ENCODE results near the gene ANKRD33B. TPM values are rescaled to one million over a fixed set of nuclear protein-coding genes. Genes with fewer than 3 reads are reported as not detected.

Gene ANKRD33B
- total RNA-seq, 1 experiment from 2014 or later = 14.9 TPM

- Histone ChIP-seq H3F3A (ENCODE audit: low read length, unreplicated experiment) (no peaks in the 10 kb centered on the region), H2AFZ (ENCODE audit: low read length) (no peak overlapping the region), H3K9ac (ENCODE audit: low read length) (no peak overlapping the region), H4K20me1 (ENCODE audit: low read length) (peaks cover 7% of the 10 kb centered on the region; the same call in 1 of the 2 replicates), H3K27me3 (ENCODE audit: low read length) (no peaks in the 10 kb centered on the region), H3K36me3 (ENCODE audit: low read depth, low read length) (no peaks in the 10 kb centered on the region), H3K4me2 (ENCODE audit: low read length) (no peak overlapping the region), H3K79me2 (ENCODE audit: low read length) (peaks cover 17% of the 10 kb centered on the region), H3K27ac (ENCODE audit: low read length) (no peak overlapping the region), H3K4me3 (ENCODE audit: low read length) (no peak overlapping the region), H3K9me2 (replicated peaks; ENCODE audit: low read length) (no peaks in the 10 kb centered on the region), H3K9me3 (ENCODE audit: low read length) (no peaks in the 10 kb centered on the region), H3K4me1 (ENCODE audit: insufficient read depth, low read length) (peaks cover 17% of the 10 kb centered on the region)
- ChIA-PET CTCF (no interaction called here), POLR2A (ENCODE audit: unreplicated experiment) (interaction anchor here (0.6 kb wide), 1 partner anchor 135 kb away, joined by 3 read pairs; no protein-coding TSS in a partner anchor)
- TF ChIP-seq EZH2 (IDR thresholded peaks at IDR 0.05; ENCODE audit: low read length, unreplicated experiment) = no peak
- TF ChIP-seq EZH2phosphoT487 (IDR thresholded peaks at IDR 0.05; ENCODE audit: borderline replicate concordance, low read length) = no peak
- no peak for TF ChIP-seq CTCF (conservative IDR thresholded peaks at IDR 0.05; ENCODE audit: low read depth, low read length)
- intact Hi-C loops (cut with micrococcal nuclease) = no loop called here
- BruUV-seq (replicated peaks) = no TSS peak
- ATAC-seq (no peak), DNase-seq (no peak)
Observed at GRCh38 chr5:10577371-10578292, 13.8 kb downstream of the ANKRD33B start.

DNA sequence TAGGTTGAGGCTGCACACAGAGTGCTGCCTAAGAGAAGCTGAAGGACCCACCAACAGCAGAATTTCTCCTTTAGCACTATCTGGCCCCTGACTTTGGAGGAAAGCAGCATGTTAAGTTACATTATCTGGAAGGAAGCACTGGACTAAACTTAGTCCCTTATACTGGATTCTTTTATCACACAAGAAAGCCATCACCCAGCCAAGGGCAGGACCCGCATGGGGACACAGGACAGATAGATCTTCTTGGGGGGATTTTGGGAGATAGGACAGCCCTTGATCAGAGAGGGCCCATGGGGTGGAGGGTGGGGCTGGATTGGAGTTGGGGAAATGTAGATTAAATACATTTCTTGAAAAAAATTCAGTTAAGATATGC lies 14.4 kb downstream of the ANKRD33B start:
- Histone ChIP-seq H3K4me3 (ENCODE audit: low read length) (no peak overlapping the region), H3K9me3 (ENCODE audit: low read length) (no peaks in the 10 kb centered on the region), H4K20me1 (ENCODE audit: low read length) (peaks cover 6% of the 10 kb centered on the region; the same call in 1 of the 2 replicates), H3K9me2 (replicated peaks; ENCODE audit: low read length) (no peaks in the 10 kb centered on the region), H3K27ac (ENCODE audit: low read length) (no peak overlapping the region), H3K4me2 (ENCODE audit: low read length) (no peak overlapping the region), H3K27me3 (ENCODE audit: low read length) (no peaks in the 10 kb centered on the region), H3K4me1 (ENCODE audit: insufficient read depth, low read length) (peaks cover 17% of the 10 kb centered on the region), H3K79me2 (ENCODE audit: low read length) (peaks cover 17% of the 10 kb centered on the region), H2AFZ (ENCODE audit: low read length) (no peak overlapping the region), H3F3A (ENCODE audit: low read length, unreplicated experiment) (no peaks in the 10 kb centered on the region), H3K36me3 (ENCODE audit: low read depth, low read length) (no peaks in the 10 kb centered on the region), H3K9ac (ENCODE audit: low read length) (no peak overlapping the region)
- ChIA-PET CTCF (no interaction called here), POLR2A (ENCODE audit: unreplicated experiment) (no interaction called here)
- DNase-seq = no peak
- no peak for ATAC-seq
- no peak for TF ChIP-seq EZH2 (IDR thresholded peaks at IDR 0.05; ENCODE audit: low read length, unreplicated experiment)
- TF ChIP-seq EZH2phosphoT487 (IDR thresholded peaks at IDR 0.05; ENCODE audit: borderline replicate concordance, low read length) = no peak
- TF ChIP-seq CTCF (conservative IDR thresholded peaks at IDR 0.05; ENCODE audit: low read depth, low read length) = no peak
- intact Hi-C loops (cut with micrococcal nuclease) = no loop called here
- BruUV-seq (replicated peaks) = no TSS peak

GRCh38 chr5:10578869-10579268 lies 15.0 kb downstream of the ANKRD33B start:
- H3K9me3 ChIP-seq (ENCODE audit: low read length) = no peaks in the 10 kb centered on the region
- H4K20me1 ChIP-seq (ENCODE audit: low read length) = peaks cover 6% of the 10 kb centered on the region; the same call in 1 of the 2 replicates
- no peak for ATAC-seq
- no peak for TF ChIP-seq EZH2 (IDR thresholded peaks at IDR 0.05; ENCODE audit: low read length, unreplicated experiment)
- peaks cover 17% of the 10 kb centered on the region for H3K79me2 ChIP-seq (ENCODE audit: low read length)
- no peak for DNase-seq
- BruUV-seq (replicated peaks) = no TSS peak
- peaks cover 17% of the 10 kb centered on the region for H3K4me1 ChIP-seq (ENCODE audit: insufficient read depth, low read length)
- H3F3A ChIP-seq (ENCODE audit: low read length, unreplicated experiment) = no peaks in the 10 kb centered on the region
- ChIA-PET POLR2A (ENCODE audit: unreplicated experiment) (no interaction called here), CTCF (no interaction called here)
- H3K9me2 ChIP-seq (replicated peaks; ENCODE audit: low read length) = no peaks in the 10 kb centered on the region
- no peak overlapping the region for H3K4me3 ChIP-seq (ENCODE audit: low read length)
- no peaks in the 10 kb centered on the region for H3K27me3 ChIP-seq (ENCODE audit: low read length)
- intact Hi-C loops (cut with micrococcal nuclease) = no loop called here
- H3K4me2 ChIP-seq (ENCODE audit: low read length) = no peak overlapping the region
- no peak overlapping the region for H3K27ac ChIP-seq (ENCODE audit: low read length)
- no peak overlapping the region for H2AFZ ChIP-seq (ENCODE audit: low read length)
- H3K36me3 ChIP-seq (ENCODE audit: low read depth, low read length) = no peaks in the 10 kb centered on the region
- H3K9ac ChIP-seq (ENCODE audit: low read length) = no peak overlapping the region

Data from PC-3 (cell line).